NCI-H524 (cell line): Measurements from ENCODE around the gene SELENOO.
"Not testable (repeated sequence)": the region's sequence is repeated elsewhere in the genome, so short reads cannot be mapped to it uniquely, and the experiment has no call there.

Experiments used
- DNase-seq, 2 experiments: peaks; one replicate each; lab custom pipeline; 2025; lab: John Stamatoyannopoulos, UW

SELENOO gene

DNA sequence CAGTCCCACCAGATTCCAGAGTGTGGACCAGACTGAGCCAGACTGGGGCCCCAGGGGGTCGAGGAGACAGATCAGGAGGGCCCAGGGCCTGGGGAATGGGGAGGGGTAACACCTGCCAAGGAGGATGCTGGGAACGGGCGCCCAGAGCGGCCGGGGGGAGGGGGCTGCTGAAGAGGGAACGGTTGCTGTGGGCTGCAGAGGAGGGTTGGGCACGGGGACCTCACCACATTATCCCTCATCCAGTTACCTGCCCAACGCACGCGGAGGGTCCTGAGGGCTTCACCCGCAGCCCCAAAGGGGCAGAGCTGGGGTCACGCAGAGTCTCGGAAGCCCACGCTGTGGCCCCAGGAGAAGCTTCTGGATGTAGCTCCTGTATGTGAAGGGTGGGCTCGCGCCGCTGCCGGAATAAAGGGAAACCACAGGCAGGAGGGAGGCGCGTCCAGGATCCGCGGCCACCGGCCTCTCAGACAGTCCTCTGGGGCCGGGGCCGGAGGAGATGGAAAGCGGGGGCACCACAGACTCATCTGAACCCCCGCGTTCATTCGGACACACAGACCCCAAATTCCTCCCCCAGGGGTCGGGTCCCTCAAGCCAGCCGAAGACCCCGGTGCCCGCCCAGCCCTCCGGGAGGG lies 866 bp upstream of the SELENOO start:
- no peak for DNase-seq

DNA sequence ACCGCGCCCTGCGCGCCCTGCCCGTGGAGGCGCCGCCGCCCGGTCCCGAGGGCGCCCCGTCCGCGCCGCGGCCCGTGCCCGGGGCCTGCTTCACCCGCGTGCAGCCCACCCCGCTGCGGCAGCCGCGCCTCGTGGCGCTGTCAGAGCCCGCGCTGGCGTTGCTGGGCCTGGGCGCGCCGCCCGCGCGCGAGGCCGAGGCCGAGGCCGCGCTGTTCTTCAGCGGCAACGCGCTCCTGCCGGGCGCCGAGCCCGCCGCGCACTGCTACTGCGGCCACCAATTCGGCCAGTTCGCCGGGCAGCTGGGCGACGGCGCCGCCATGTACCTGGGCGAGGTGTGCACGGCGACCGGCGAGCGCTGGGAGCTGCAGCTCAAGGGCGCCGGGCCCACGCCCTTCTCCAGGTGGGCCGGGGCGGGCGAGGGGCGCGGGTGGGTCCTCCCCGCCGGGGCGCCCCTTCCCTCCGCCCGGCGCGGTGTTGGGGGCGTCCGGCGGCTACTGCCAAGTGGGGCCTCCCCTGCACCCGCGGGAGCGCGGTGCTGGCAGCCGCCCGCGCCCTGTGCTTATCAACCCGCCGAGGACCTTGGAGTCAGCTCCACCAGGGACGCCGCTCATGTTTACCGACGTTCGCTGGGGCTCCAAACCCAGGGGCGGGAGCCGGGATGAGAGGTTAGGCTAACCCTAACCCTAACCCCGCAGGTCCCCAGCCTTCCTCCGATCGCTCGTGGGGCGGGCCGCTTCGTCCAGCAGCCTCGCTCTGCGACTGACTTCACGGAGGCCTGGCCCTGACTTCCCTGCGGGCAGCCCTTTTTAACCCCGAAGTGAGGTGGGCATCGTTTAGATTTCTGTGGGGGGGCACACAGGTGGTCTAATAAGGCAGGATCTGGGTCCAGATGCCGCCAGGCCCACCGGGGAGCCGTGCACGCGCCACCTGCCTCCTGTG lies 649 bp downstream of the SELENOO start:
- peak in 1 of 2 experiments; percentile 27 for DNase-seq

GRCh38 chr22:50202130-50202666 lies 1.4 kb downstream of the SELENOO start:
- no peak for DNase-seq

DNA sequence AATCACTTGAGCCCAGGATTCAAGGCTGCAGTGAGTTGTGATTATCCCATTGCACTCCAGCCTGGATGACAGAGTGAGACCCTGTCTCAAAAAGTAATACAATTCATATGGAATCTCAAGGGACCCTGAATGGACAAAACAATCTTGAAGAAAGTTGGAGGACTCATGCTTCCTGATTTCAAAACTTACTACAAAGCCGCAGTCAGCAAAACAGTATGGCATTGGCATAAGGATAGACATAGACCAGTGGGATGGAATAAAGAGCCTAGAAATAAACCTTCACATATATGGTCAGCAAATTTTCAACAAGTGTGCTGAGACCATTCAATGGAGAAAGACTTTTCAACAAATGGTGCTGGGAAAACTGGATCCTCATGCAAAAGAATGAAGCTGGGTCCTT lies 2.5 kb downstream of the SELENOO start:
- DNase-seq: no peak

DNA sequence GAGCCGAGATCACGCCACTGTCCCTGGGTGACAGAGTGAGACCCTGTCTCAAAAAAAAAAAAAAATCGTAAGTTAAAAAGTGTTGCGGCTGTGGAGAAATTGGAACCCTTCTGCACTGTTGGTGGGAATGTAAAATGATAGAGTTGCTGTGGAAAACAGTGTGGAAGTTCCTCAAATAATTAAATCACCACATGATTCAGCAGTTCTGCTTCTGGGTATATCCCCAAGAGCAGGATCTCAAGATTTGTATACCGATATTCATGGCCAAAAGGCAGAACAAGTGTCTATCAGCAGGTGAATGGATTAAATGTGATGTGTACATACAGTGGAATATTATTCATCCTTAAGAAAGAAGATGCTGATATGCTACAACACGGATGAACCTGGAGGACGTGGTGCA lies 3.8 kb downstream of the SELENOO start:
- DNase-seq: no peak

- DNase-seq: not testable (repeated sequence)
These were observed 4.2 kb downstream of the SELENOO start for GRCh38 chr22:50204998-50205397.

GRCh38 chr22:50205781-50206569 lies 5.2 kb downstream of the SELENOO start:
- no peak for DNase-seq

- peak in 1 of 2 experiments; percentile 38 for DNase-seq
These were observed 5.8 kb downstream of the SELENOO start for GRCh38 chr22:50206599-50206998.

GRCh38 chr22:50207383-50208140 lies 6.8 kb downstream of the SELENOO start:
- no peak for DNase-seq

DNA sequence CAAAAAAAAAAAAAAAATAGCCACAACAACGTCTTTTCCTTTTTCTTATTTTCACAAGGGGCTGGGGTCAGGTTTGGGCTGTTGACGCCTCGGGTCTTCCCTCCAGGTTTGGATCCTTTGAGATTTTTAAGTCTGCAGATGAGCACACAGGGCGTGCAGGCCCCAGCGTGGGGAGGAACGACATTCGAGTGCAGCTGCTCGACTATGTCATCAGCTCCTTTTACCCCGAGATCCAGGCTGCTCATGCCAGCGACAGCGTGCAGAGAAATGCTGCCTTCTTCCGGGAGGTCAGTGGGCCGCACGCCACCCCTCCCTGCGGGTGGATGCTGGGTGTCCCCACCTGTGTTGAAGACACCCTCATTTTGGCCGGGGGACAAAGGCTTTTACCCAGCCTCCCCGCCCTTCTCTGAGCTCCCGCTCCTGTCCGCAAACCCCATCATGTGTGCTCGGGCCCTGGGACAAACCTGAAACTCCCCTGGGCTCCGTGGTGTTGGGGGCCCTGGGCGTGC lies 7.7 kb downstream of the SELENOO start:
- DNase-seq: no peak

DNA sequence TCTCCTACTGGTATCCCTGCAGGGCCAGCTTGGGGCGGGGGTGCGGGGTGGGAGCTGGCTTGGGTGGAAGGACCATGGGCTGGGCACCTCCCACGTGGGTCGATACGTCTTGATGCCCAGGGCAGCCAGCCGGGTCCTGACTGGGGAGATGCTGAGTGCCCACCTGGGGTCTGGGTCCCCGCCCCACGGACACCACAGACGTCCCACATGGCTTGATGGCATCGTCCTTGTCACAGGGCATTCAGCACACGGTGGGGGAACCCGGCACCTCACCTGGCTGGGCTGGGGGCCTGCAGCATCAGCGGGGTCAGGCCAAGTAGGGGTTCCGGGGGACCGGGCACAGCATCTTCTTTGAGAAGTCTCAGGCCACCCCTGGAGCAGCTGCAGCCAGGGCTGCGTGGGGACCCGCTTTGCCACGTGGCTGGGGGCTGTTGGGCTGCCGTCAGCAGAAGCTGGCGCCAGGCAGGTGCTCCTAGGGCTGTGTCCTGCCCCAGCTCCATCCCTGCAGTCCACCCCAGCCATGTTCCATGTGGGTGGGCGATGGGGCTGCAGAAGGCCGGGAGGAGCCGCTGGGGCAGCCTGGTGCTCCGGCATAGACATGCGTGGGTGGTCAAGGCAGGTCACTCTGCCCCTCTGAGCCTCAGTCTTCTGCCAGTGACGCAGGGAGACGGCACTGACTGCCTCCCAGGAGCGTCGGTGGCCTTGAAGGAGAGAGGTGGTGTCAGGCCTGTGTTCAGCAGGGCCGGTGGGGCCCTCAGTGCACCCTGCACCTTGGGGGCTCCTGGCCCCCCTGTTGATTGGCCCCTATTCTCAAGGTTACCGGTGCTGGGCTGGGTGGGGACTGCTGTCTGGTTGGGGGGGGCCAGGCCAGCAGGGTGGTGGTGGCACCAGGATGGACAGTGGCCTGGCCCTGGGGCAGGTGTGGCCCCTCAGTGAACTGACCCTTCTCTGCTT lies 8.4 kb downstream of the SELENOO start:
- no peak for DNase-seq

DNA sequence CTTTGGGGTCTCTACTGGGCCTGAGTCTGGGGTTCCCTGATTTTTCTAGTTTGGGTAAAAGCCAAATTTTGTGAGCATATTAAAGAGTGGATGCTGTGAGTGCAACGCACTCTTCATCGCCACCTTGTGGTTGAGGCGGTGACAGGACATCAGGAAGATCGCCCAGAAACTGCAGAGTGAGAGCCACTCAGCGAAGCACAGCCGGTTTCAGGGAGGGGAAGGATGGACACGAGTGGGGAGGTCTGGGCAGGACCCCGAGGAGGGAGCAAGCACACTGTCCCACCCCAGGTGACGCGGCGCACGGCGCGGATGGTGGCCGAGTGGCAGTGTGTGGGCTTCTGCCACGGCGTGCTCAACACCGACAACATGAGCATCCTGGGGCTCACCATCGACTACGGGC lies 9.1 kb downstream of the SELENOO start:
- peak in 1 of 2 experiments; percentile 54 for DNase-seq

- no peak for DNase-seq
These were observed 9.7 kb downstream of the SELENOO start for GRCh38 chr22:50210378-50211139.

GRCh38 chr22:50211147-50211546 lies 10.3 kb downstream of the SELENOO start:
- DNase-seq: no peak

- DNase-seq: no peak
These were observed 12.5 kb downstream of the SELENOO start for GRCh38 chr22:50213263-50213662.

DNA sequence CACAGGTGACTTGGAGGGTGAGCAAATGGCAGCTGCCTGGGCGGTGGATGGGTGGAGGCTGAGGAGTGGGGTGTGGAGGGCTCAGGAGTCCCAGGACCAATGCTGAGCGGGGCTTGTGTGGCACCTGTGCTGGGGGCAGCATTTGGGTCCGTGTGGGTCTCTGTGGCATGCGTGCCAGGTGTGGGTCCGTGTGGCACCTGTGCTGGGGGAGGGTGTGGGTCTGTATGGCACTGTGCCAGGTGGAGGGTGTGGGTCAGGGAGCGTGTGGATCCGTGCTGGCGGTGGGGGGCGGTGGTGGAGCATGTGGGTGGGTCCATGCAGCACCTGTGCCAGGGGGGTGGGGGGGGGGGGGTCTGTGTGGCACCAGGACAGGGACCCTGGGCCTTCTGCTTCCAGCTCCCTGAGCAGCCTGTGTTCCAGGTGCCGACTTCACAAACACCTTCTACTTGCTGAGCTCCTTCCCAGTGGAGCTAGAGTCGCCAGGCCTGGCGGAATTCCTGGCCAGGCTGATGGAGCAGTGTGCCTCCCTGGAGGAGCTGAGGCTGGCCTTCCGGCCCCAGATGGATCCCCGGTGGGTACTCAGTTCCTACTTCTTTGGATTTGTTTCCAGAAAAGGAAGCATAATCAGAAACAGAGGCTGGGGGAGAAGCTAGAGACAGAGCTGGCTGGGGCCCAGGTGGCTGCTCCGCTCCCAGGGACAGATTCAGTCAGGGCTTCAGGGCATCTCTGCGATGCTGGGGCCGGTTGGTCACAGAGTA lies 14.7 kb downstream of the SELENOO start:
- no peak for DNase-seq

- DNase-seq: no peak
These were observed 15.4 kb downstream of the SELENOO start for GRCh38 chr22:50216055-50216683.
